ENCODE results near the gene IKZF3.
A peak's percentile ranks its signal among the peaks of the same experiment; 100 is the strongest.

Gene IKZF3

DNA sequence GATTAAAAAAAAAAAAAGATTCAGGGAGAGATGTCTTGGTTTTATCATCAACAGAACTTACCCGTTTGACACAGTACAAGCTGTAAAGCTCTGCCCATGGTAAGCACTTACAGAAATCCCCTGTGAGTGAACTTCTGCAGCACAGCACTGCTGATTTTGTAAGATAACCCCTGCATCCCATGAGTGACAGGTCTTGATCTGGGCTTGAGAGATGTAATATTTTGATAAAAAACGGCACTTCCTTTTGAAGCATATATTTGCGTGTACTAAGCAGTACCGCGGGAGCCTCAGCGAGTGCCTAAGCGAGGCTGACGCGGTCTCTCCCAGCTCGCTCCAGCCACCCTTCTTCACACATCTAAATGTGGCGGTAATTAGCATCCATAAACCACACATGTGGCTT lies 50.5 kb downstream of the IKZF3 start:
- peak; percentile 58 for DNase-seq

- no peak for DNase-seq
Observed at GRCh38 chr17:39812466-39812865, 51.6 kb downstream of the IKZF3 start.

GRCh38 chr17:39810939-39811728 lies 53.0 kb downstream of the IKZF3 start:
- no peak for DNase-seq

- no peak for DNase-seq
Observed at GRCh38 chr17:39809221-39809620, 54.9 kb downstream of the IKZF3 start.

DNA sequence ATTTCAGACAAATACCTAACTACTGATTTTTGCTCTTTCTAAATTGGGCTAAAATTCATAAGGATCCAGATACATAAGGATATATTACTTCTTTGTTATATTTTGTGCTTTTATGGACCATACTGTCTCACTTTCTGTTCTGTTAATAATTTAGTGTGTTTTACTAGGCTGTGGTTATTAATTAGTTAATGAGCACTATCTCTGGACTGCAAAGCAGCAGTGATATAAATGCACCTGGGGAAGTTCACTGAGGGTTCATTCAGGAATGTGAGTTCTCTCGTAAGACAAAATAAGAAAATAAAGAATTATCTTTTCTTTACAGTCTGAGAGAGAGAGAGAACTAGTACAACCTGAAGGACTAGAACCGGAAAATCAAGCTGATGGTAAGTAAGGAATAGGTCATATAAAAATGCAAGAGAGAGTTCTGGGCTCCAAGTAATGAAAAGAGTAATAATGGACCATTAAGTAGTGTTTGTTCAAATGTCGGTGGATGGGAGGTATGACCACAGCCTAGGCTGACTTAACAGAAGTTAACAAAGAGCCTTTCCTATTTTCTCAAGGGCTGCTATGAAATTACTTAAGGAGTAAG lies 55.6 kb downstream of the IKZF3 start:
- DNase-seq = no peak

DNA sequence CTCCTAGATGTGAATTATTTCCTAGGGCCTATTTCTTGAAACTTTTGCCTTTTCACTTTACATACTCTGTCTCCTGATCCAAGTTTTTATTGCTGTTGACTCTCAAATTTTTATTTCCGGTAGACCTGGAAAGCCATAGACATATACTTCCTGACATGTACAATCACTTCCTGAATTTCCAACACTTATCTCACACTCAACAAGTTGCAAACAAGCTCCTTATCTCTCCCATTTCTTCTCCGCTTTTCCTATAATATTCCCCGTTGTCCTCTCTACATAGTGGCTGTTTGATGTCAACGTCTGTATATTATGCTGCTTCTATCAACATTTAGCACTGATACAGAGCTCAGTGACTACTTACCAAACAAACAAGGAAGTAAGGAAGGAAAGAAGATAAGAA lies 59.3 kb downstream of the IKZF3 start:
- DNase-seq = no peak

GRCh38 chr17:39801055-39801454 lies 63.1 kb downstream of the IKZF3 start:
- no peak for DNase-seq

DNA sequence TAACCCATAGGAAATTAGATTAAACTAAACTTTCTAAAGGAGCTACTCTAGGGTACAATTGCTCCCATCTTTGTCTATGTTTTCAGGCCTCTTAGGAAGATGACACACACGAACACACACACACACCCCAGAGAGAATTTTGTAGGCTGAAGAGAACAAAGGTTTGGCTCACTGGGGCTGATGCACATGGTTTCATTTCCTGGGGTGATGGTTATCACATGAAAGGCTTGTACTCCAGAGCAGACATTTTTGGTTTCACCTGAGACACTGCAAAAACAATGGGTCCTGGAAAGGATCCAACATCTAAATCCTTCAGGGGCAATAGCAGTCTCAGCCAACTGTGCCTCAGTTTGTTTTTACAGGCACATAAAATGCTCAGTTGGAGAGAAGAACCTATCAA lies 63.6 kb downstream of the IKZF3 start:
- peak; percentile 44 for DNase-seq

DNA sequence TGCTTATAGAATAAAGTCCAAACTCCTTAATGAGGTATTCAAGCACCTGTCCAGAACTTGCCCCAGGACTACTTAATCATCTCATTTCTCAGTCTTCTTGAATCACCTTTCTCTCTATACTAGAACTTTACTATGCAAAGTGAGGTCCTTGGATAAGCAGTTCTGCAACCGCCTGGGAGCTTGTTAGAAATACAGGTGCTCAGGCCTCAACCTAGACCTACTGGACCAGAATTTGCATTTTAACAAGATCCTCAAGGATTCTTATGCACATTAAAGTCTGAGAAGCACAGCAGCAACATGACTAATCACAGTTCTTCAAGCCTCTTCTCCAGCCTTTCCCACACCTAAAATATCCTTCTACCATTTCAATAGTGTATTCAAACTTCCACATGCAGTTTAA lies 64.7 kb downstream of the IKZF3 start:
- no peak for DNase-seq

DNA sequence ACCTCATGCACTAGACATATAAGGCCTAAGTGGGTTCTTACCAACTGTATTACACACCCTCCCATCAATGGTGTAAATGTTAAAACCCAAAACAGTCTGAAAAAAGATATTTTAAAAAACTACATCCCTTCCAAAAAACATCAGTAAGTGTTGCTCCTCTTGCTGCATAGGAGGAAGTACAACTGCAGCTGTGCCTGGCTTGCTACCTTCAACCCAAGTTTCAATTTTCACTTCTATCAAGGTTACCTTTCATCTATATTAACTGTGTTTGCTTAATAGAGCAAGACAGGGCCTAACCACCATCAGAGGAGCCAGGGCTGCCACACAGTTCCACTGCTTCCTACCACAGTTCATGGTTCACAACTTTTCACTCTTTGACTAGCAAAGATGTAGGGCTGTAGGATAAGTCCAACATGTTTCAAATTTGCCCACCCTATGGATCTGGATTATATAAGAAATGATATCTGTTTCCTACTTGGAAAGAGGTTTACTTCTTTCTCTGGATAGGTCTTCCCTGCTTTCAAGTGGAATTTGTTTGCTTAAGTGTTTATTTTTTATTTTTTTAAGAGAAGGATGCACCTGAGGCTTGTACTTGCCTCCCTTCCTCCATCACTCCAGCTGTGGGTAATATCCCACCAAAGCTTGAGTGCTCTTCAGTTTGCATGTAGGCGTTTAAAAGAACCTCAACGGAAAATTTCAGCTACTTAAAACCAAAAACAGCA lies 69.7 kb downstream of the IKZF3 start:
- no peak for DNase-seq

GRCh38 chr17:39793301-39793872 lies 70.7 kb downstream of the IKZF3 start:
- DNase-seq = no peak

- DNase-seq = no peak
Observed at GRCh38 chr17:39792526-39793221, 71.4 kb downstream of the IKZF3 start.

- peak; percentile 17 for DNase-seq
Observed at GRCh38 chr17:39791111-39791992, 72.8 kb downstream of the IKZF3 start.

- no peak for DNase-seq
Observed at GRCh38 chr17:39787743-39788484, 76.2 kb downstream of the IKZF3 start.

- DNase-seq = no peak
Observed at GRCh38 chr17:39787041-39787440, 77.1 kb downstream of the IKZF3 start.

DNA sequence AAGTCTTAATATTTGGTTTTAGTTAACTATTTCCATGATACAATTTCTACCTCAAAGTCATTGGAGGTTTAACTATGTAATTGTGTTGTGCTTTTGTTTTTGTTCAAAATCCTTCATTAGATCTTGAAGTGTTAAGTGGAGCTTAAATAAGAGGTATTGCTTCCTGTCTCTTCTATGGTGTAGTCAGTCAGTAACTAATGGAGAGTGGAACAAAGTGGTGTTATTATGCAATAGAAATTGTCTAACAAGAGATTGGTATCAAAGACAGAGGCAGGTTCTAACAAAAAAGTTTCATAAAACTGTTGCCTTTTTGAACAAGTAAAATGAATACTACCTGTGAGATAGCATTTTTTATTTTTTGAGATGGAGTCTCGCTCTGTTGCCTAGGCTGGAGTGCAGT lies 81.1 kb downstream of the IKZF3 start:
- no peak for DNase-seq

GRCh38 chr17:39782481-39782880 lies 81.6 kb downstream of the IKZF3 start:
- no peak for DNase-seq

DNA sequence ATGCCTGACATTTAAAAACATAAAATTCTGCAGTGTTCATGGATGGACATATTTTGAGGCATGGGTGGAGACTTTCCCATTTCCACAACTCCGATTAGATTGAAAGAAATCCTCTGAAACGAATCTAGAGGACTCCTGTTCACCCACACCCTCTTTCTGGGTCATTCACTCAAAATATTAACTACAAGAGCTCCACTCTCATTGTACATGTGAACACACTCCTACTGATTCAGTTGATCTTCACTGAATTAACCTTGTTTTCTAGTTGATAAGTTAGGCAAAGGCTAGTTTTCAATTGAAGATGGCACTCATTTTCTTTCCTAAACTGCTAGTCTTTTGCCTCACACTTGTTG lies 82.3 kb downstream of the IKZF3 start:
- no peak for DNase-seq

DNA sequence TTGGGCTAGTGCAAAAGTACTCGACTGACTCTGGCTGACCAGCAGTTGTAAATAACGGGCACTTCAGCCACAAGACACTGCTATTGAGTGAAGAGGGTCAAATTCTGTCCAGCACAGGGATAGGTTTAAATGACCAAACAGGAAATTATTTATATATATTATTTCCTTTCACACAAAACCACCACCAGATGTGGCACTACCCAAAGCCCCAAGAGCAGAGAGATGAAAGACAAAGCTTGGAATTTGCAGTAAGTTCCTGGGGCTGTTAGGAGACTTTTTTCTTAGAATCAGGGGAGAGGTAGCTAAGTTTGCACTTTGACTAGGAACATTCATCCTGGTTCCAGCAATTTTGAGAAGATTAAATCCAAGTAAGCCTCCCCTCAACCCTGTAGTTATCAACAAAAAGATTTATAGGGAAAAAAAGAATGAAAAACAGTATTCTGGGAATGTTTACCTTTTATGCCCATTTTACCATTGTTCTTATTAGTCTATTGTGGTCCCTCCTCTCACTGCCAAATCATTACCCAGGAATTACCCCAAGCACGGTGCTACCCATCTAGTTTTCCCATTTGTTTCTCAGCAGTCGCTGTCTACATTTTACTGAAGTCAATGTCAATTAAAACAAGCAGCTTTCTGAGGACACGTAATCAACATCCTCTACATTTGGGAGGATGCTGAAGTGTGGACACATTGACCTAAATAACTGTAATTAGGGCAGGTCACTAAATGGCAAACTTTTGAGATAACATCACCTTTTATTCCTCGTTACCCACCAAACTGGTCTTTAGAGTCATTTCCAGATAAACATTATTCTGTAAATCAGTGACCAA lies 82.9 kb downstream of the IKZF3 start:
- DNase-seq = no peak
